Activated CD4-positive, alpha-beta memory T cell treated with anti-CD3 and anti-CD28 coated beads, Interleukin-2, amount 10 ng/mL, durations not matched to agents 7 days and 5 days (primary cell): ENCODE measurements around the gene ABAT. TPM values are rescaled to one million over a fixed set of nuclear protein-coding genes. Genes with fewer than 3 reads are reported as not detected.

Experiments
- CTCF ChIA-PET: fragments of 350-600 bp; sonication (Branson Sonifier 250); formaldehyde crosslinking; loops from one replicate; lab custom pipeline; 2021; ENCODE audit warnings: antibody characterized with exemption, inconsistent platforms; lab: Charles Lee
- POLR2A ChIA-PET: fragments of 350-600 bp; sonication (Branson Sonifier 250); formaldehyde crosslinking; loops from one replicate; lab custom pipeline; 2021; ENCODE audit warnings: antibody characterized with exemption; lab: Charles Lee
- DNase-seq: peaks from one replicate; pipeline ENCODE4 v3.0.0-alpha.2; 2020
- H3K27ac Mint-ChIP-seq: one replicate; pipeline ENCODE4 v1.8.0; 2021; ENCODE audit warnings: mild to moderate bottlenecking, mixed read lengths
- H3K27me3 Mint-ChIP-seq: one replicate; pipeline ENCODE4 v1.8.0; 2021; ENCODE audit warnings: mixed read lengths
- H3K36me3 Mint-ChIP-seq: one replicate; pipeline ENCODE4 v1.8.0; 2021; ENCODE audit warnings: low read depth, mixed read lengths
- H3K4me1 Mint-ChIP-seq: one replicate; pipeline ENCODE4 v1.8.0; 2021; ENCODE audit warnings: mixed read lengths
- H3K4me3 Mint-ChIP-seq: one replicate; pipeline ENCODE4 v1.8.0; 2021; ENCODE audit warnings: mild to moderate bottlenecking, mixed read lengths
- H3K9me3 Mint-ChIP-seq: one replicate; pipeline ENCODE4 v1.8.0; 2021; ENCODE audit warnings: mixed read lengths
- total RNA-seq, 2 experiments: library from RNA; stranded (reverse); gene quantifications; one replicate each; pipeline ENCODE4 v1.2.3, GENCODE V29; 2021

ABAT gene
- 1 to 10 TPM; 5.5 to 5.9 TPM for total RNA-seq

DNA sequence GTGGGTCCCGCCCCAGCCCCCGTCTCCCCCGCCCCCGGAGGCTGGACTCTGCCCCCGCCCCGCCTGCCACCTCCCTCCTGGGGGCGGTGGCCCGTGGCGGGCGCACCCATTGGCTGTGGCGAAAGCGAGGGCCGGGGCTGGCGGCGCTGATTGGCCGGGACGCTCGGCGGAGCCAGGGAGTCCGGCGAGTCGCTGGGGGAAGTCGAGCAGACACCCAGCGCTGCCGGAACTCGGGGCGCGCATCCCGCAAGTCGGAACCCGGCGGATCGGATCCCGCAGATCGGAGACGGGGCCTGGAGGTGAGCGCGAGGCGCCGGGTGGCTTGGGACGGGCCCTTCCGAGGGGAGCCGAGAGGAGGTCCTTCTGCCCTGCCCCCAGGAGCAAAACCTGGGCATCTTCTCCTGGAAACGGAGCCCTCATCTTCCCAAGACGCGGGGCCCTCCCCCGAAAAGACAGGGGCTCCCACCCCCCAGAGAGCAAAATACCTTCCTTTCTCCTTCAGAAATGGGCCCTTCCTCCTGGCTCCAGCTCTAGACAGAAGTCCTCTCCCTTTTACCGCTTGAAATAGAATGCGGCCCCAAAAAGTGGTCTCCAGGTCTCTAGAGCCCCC lies at the start of gene ABAT:
ABAT (plus strand) TSS at position 205 of the 610 bp plus-strand sequence. CDS start 61,123 bp downstream, outside the sequence.
- CTCF ChIA-PET, result interaction anchor here (1.4 kb wide), 1 partner anchor 108 kb away, joined by 5 read pairs; no protein-coding TSS in a partner anchor
- Mint-ChIP-seq H3K27me3 (no peaks in the 10 kb centered on the region), H3K4me1 (peaks cover 20% of the 10 kb centered on the region), H3K4me3 (peak within 1 kb of the TSS; percentile 76), H3K27ac (peak within 1 kb of the TSS; percentile 26), H3K9me3 (no peaks in the 10 kb centered on the region), H3K36me3 (no peaks in the 10 kb centered on the region)
- POLR2A ChIA-PET, result interaction anchor here (0.8 to 3.9 kb wide), 5 partner anchors 21 to 194 kb away, joined by 3 to 12 read pairs (median 3); partner anchors contain the start of gene CARHSP1
- peak; percentile 93 for DNase-seq

DNA sequence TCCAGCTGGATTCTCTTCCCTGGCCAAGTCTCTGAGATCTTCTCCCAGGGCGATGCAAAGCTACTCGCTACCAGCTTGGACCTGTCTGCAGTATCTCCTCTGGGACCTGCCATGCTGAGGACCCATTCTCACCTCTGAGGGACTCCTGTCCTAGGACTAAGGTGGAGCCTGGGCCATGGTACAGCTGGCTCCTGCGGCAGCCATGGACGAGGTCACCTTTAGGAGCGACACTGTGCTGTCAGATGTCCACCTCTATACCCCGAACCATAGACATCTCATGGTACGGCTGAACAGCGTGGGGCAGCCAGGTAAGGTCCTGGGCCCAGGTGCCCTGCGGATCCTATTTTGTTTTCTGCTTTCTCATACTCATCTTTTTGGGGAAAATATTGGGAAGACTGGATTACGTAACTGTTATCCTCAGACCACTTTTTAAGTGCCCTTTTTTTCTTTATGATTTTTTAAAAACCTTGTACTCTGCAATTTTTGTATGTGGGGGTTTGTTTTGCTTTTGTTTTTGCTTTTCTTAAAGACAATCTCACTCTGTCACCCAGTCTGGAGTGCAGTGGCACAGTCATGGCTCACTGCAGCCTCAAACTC lies 48.8 kb upstream of the ABAT start:
- ChIA-PET CTCF (no interaction called here), POLR2A (no interaction called here)
- H3K4me1 Mint-ChIP-seq, result peaks cover 32% of the 10 kb centered on the region

GRCh38 chr16:8626946-8627345 lies 47.5 kb upstream of the ABAT start:
- peaks cover 31% of the 10 kb centered on the region for H3K4me1 Mint-ChIP-seq
- no peak overlapping the region for H3K4me3 Mint-ChIP-seq
- H3K36me3 Mint-ChIP-seq, result peaks cover 39% of the 10 kb centered on the region
- no peak overlapping the region for H3K27ac Mint-ChIP-seq
- H3K27me3 Mint-ChIP-seq, result no peaks in the 10 kb centered on the region
- POLR2A ChIA-PET, result no interaction called here
- CTCF ChIA-PET, result no interaction called here
- DNase-seq, result no peak
- H3K9me3 Mint-ChIP-seq, result no peaks in the 10 kb centered on the region

More for the DNA sequence above, 48.8 kb upstream of the ABAT start:
- Mint-ChIP-seq H3K36me3 (peaks cover 32% of the 10 kb centered on the region), H3K4me3 (no peak overlapping the region), H3K9me3 (no peaks in the 10 kb centered on the region), H3K27me3 (no peaks in the 10 kb centered on the region), H3K27ac (no peak overlapping the region)
- no peak for DNase-seq

- no peak for DNase-seq
- POLR2A ChIA-PET, result interaction anchor here (1.4 kb wide), 1 partner anchor 18 kb away, joined by 4 read pairs; no protein-coding TSS in a partner anchor
- Mint-ChIP-seq H3K9me3 (no peaks in the 10 kb centered on the region), H3K27ac (no peak overlapping the region), H3K4me3 (no peak overlapping the region), H3K27me3 (no peaks in the 10 kb centered on the region), H3K4me1 (peaks cover 26% of the 10 kb centered on the region), H3K36me3 (peaks cover 42% of the 10 kb centered on the region)
- CTCF ChIA-PET, result no interaction called here
These were observed 47.0 kb upstream of the ABAT start for GRCh38 chr16:8627456-8627855.

DNA sequence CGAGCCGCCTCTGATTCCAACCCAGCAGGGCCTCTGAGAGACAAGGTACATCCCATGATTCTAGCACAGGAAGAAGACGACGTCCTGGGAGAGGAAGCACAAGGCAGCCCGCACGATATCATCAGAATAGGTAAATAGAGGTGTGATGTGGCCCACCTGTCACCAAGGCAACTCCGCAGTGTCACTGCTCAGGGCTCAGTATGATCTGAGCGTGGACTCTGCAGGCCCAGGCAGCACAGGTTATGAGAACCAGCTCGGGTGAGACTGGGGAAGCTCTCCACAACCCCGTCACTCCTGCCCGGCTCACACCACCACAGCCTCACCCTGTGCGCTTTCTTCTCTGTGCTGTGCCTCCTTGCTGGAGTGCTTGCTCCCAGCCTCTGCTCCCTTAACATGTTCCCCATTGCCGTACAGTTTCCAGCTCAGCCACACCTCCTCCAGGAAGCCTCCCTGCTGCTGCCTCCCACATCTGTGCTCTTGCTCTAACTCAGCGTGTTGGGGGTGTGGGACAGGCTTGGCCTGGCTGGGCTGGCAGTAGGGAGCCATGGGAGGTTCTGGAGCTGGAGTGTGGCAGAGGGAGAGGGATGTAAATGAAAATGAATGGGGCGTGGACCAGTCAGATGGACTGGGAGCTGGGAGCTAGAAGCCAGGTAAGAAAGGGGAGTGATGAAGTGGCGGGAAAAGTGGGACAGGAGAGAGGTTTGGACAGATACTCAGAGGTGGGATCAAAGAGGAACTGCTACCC lies 45.3 kb upstream of the ABAT start:
- no peak for DNase-seq
- ChIA-PET POLR2A (interaction anchor here (1.4 kb wide), 1 partner anchor 16 kb away, joined by 4 read pairs; no protein-coding TSS in a partner anchor), CTCF (no interaction called here)
- no peak overlapping the region for H3K4me3 Mint-ChIP-seq
- H3K27ac Mint-ChIP-seq, result no peak overlapping the region
- peaks cover 14% of the 10 kb centered on the region for H3K4me1 Mint-ChIP-seq
- no peaks in the 10 kb centered on the region for H3K9me3 Mint-ChIP-seq
- H3K36me3 Mint-ChIP-seq, result peaks cover 45% of the 10 kb centered on the region
- no peaks in the 10 kb centered on the region for H3K27me3 Mint-ChIP-seq

DNA sequence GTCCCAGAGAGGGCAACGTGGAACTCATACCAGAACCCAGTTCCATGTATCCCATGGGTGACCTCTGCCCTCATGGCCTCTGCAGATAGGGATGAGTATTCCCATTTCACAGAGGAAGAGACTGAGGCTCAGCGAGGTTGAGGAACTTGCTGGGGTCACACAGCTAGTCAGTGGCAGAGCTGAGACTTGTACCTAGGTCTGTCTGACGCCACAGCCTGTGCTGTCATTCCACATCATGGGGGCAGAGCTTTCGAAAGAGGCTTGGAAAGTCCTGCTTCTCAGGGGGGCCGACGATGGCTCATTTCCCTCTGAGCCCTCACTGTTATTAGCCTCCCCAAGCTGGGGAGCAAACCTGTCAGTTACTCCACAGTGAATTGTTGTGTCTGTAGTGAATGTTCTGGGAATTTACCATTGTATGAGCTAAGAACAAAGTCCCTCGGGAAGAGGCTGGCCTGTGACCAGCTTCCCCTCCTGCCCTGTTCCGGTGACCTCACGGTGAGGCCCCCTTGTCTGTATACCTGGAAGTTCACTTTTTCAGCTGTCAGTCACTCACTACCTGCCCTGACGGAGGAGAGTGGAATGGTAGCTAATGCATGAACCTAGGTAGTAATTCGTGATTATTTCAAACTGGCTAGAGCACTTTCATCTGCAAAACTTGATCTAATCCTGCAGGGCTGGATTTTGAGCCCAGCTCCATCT lies 44.0 kb upstream of the ABAT start:
- peaks cover 47% of the 10 kb centered on the region for H3K36me3 Mint-ChIP-seq
- ChIA-PET CTCF (no interaction called here), POLR2A (no interaction called here)
- no peak overlapping the region for H3K4me3 Mint-ChIP-seq
- H3K27ac Mint-ChIP-seq, result no peak overlapping the region
- H3K9me3 Mint-ChIP-seq, result no peaks in the 10 kb centered on the region
- no peaks in the 10 kb centered on the region for H3K27me3 Mint-ChIP-seq
- peaks cover 12% of the 10 kb centered on the region for H3K4me1 Mint-ChIP-seq
- DNase-seq, result no peak

DNA sequence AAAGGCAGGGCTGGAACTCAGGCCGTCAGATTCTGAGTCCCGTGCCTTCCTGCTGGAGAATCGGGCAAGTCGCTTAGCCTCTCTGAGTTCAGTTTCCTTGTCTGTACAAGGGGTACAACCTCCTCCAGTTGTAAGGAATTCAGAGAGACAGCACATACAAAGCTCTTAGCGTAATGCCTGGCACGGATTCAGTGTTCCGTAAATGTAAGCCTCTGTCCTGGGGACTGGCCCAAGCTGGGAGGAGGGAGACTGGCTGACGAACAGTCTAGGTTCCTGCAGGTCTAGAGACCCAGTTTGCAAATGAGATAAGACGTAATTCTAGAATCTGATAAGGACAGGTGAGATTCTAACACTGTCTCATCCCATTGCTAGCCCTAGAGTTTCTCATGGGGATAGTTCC lies 43.0 kb upstream of the ABAT start:
- H3K9me3 Mint-ChIP-seq, result no peaks in the 10 kb centered on the region
- POLR2A ChIA-PET, result no interaction called here
- no peak overlapping the region for H3K4me3 Mint-ChIP-seq
- no peak overlapping the region for H3K27ac Mint-ChIP-seq
- peaks cover 53% of the 10 kb centered on the region for H3K36me3 Mint-ChIP-seq
- CTCF ChIA-PET, result no interaction called here
- peaks cover 12% of the 10 kb centered on the region for H3K4me1 Mint-ChIP-seq
- DNase-seq, result no peak
- H3K27me3 Mint-ChIP-seq, result no peaks in the 10 kb centered on the region

DNA sequence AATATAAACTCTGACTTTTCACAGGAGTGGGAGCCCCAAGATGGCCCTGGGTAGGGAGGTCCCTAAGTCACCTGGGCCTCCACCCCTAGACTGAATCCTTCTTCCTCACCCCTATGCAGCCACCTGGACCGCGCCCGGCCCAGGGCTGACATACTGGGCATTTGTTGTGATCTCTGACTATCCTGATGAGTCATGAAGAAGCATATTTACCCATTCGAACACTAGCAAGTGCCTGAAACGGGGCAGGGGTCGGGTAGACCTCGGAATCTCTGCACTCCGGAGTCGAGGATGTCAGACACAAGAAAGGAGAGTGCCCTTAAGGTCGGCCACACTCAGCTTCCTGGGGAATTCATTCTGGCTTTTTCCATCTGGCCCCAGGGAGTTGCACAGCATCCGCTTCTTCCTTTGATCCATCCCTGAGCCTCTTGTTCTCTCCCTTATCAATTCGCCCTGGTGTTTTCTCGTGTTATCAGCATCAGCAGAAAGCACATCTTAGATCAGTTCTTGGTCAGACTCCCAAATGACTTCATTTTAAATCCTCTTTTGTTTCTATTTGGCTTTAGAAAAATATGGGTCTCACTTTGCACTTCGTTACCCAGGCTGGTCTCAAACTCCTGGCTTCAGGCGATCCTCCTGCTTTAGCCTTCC lies 42.5 kb upstream of the ABAT start:
- Mint-ChIP-seq H3K4me1 (peaks cover 11% of the 10 kb centered on the region), H3K27ac (no peak overlapping the region), H3K27me3 (no peaks in the 10 kb centered on the region), H3K36me3 (peaks cover 53% of the 10 kb centered on the region), H3K9me3 (no peaks in the 10 kb centered on the region), H3K4me3 (no peak overlapping the region)
- no peak for DNase-seq
- ChIA-PET CTCF (no interaction called here), POLR2A (no interaction called here)

- no peak for DNase-seq
- H3K36me3 Mint-ChIP-seq, result peaks cover 46% of the 10 kb centered on the region
- peaks cover 8% of the 10 kb centered on the region for H3K4me1 Mint-ChIP-seq
- no peaks in the 10 kb centered on the region for H3K9me3 Mint-ChIP-seq
- H3K4me3 Mint-ChIP-seq, result no peak overlapping the region
- ChIA-PET CTCF (no interaction called here), POLR2A (no interaction called here)
- no peak overlapping the region for H3K27ac Mint-ChIP-seq
- no peaks in the 10 kb centered on the region for H3K27me3 Mint-ChIP-seq
These were observed 41.7 kb upstream of the ABAT start for GRCh38 chr16:8632675-8633182.

GRCh38 chr16:8634991-8635736 lies 39.3 kb upstream of the ABAT start:
- ChIA-PET CTCF (no interaction called here), POLR2A (no interaction called here)
- Mint-ChIP-seq H3K36me3 (peaks cover 43% of the 10 kb centered on the region), H3K27me3 (no peaks in the 10 kb centered on the region), H3K27ac (no peak overlapping the region), H3K4me1 (no peaks in the 10 kb centered on the region), H3K4me3 (no peak overlapping the region), H3K9me3 (no peaks in the 10 kb centered on the region)
- no peak for DNase-seq

DNA sequence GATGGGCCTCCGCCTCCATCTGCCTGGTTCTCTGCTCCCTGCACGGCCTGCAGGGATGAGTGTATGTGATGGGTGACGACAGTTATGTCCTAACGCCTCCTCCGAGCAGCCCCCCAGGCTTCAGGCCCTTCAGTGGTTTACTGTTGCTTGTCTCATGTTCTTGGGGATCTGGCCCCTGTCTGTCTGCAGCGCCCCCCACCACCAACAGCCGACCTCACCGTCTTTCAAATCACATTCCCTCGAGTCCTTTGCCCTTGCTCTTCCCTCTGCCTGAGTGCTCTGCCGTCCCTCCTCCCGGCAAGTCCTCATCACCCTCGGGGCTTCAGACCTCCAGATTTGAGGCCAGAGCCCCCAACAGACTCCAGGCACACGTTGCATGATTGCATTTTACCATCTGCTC lies 34.7 kb upstream of the ABAT start:
- H3K36me3 Mint-ChIP-seq, result peaks cover 55% of the 10 kb centered on the region
- H3K9me3 Mint-ChIP-seq, result no peaks in the 10 kb centered on the region
- H3K4me3 Mint-ChIP-seq, result no peak overlapping the region
- no peak for DNase-seq
- no peak overlapping the region for H3K27ac Mint-ChIP-seq
- ChIA-PET POLR2A (no interaction called here), CTCF (no interaction called here)
- H3K27me3 Mint-ChIP-seq, result no peaks in the 10 kb centered on the region
- H3K4me1 Mint-ChIP-seq, result peaks cover 8% of the 10 kb centered on the region

- Mint-ChIP-seq H3K4me3 (no peak overlapping the region), H3K36me3 (peaks cover 57% of the 10 kb centered on the region), H3K27ac (no peak overlapping the region), H3K27me3 (no peaks in the 10 kb centered on the region), H3K9me3 (no peaks in the 10 kb centered on the region), H3K4me1 (peaks cover 17% of the 10 kb centered on the region)
- no peak for DNase-seq
- ChIA-PET CTCF (interaction anchor here (1.6 kb wide), 1 partner anchor 239 kb away, joined by 4 read pairs; no protein-coding TSS in a partner anchor), POLR2A (no interaction called here)
These were observed 32.7 kb upstream of the ABAT start for GRCh38 chr16:8641671-8642070.
